Islet of Langerhans (tissue), 1 donor: ENCODE data around the gene EPRS1.
"Not testable (repeated sequence)": the region's sequence is repeated elsewhere in the genome, so short reads cannot be mapped to it uniquely, and the experiment has no call there.

Experiments
- FAIRE-seq: peaks from one replicate; lab custom pipeline; 2011; peaks lifted over from hg19 to GRCh38; lab: Jason Lieb, UNC

EPRS1 gene

GRCh38 chr1:220046052-220046930 is at the start of gene EPRS1:
Gene EPRS1 (minus strand): TSS chr1:220046505. CDS start chr1:220046388, 117 bp downstream.
- FAIRE-seq = peak; percentile 91

GRCh38 chr1:220094016-220094911 is 48.0 kb upstream of the EPRS1 start, which contains the start of gene IARS2:
Gene IARS2 (plus strand): TSS chr1:220094132. CDS start chr1:220094217, 85 bp downstream.
- no peak for FAIRE-seq

- no peak for FAIRE-seq
Observed at GRCh38 chr1:220093361-220094015, 47.2 kb upstream of the EPRS1 start.

GRCh38 chr1:220092694-220093093 is 46.4 kb upstream of the EPRS1 start:
- FAIRE-seq = no peak

GRCh38 chr1:220089650-220090556 is 43.6 kb upstream of the EPRS1 start, which contains the start of gene BPNT1:
Gene BPNT1 (minus strand): TSS chr1:220089788. CDS start chr1:220079846, 9,942 bp downstream.
- peak; percentile 98 for FAIRE-seq

- FAIRE-seq = not testable (repeated sequence)
Observed at GRCh38 chr1:220086261-220086686, 40.0 kb upstream of the EPRS1 start.

- no peak for FAIRE-seq
Observed at GRCh38 chr1:220084460-220084859, 38.2 kb upstream of the EPRS1 start.

GRCh38 chr1:220077887-220078286 is 31.6 kb upstream of the EPRS1 start:
- no peak for FAIRE-seq

- no peak for FAIRE-seq
Observed at GRCh38 chr1:220076861-220077762, 30.8 kb upstream of the EPRS1 start.

GRCh38 chr1:220067269-220068204 is 21.2 kb upstream of the EPRS1 start:
- no peak for FAIRE-seq

GRCh38 chr1:220062629-220063028 is 16.3 kb upstream of the EPRS1 start:
- no peak for FAIRE-seq

- FAIRE-seq = no peak
Observed at GRCh38 chr1:220060876-220061275, 14.6 kb upstream of the EPRS1 start.

GRCh38 chr1:220056374-220056773 is 10.1 kb upstream of the EPRS1 start:
- no peak for FAIRE-seq

- no peak for FAIRE-seq
Observed at GRCh38 chr1:220045356-220046051, 801 bp downstream of the EPRS1 start.

- no peak for FAIRE-seq
Observed at GRCh38 chr1:220044678-220045355, 1.5 kb downstream of the EPRS1 start.

GRCh38 chr1:220043646-220044045 is 2.7 kb downstream of the EPRS1 start:
- FAIRE-seq = no peak

- no peak for FAIRE-seq
Observed at GRCh38 chr1:220040028-220040596, 6.2 kb downstream of the EPRS1 start.
